CD14-positive monocyte (primary cell): ENCODE measurements around the gene DNAJB4. TPM values are rescaled to one million over a fixed set of nuclear protein-coding genes. Genes with fewer than 3 reads are reported as not detected.
A peak's percentile ranks its signal among the peaks of the same experiment; 100 is the strongest.
"Not testable (repeated sequence)": the region's sequence is repeated elsewhere in the genome, so short reads cannot be mapped to it uniquely, and the experiment has no call there.

Source experiments
- DNase-seq, 3 donors: peaks; one replicate each; pipeline ENCODE4 v3.0.0-alpha.2; 2011 to 2022
- H2AFZ ChIP-seq: 2 replicates; pipeline ENCODE4 v1.6.0; 2012; ENCODE audit warnings: mild to moderate bottlenecking, low read depth, low read length, inconsistent platforms; ENCODE audit not compliant: insufficient read depth, poor library complexity, severe bottlenecking
- H3K27ac ChIP-seq, 2 donors: 1 replicate in 1 of 2; 2 replicates in 1 of 2; pipeline ENCODE4 v1.5.1; 2012 to 2013; ENCODE audit warnings: low read length in 2 of 2, control low read depth in 1 of 2, inconsistent platforms in 1 of 2, low read depth in 1 of 2, mild to moderate bottlenecking in 1 of 2
- H3K27me3 ChIP-seq, 2 donors: one replicate each; pipeline versions ENCODE4 v1.6.0 to v1.6.1; 2011 to 2013; ENCODE audit warnings: low read length in 2 of 2; ENCODE audit not compliant: control insufficient read depth in 2 of 2, insufficient read depth in 2 of 2
- H3K36me3 ChIP-seq, 2 donors: replicated peaks in 1 of 2; 1 replicate in 1 of 2; 2 replicates in 1 of 2; pipeline versions ENCODE4 v1.5.1 to v1.6.1; 2012 to 2013; ENCODE audit warnings: low read length in 2 of 2, control low read depth in 1 of 2, inconsistent platforms in 1 of 2, mild to moderate bottlenecking in 1 of 2; ENCODE audit not compliant: insufficient read depth in 2 of 2, control insufficient read depth in 1 of 2
- H3K4me1 ChIP-seq, 2 donors: 1 replicate in 1 of 2; 2 replicates in 1 of 2; pipeline versions ENCODE4 v1.5.1 to v1.6.1; 2012 to 2013; ENCODE audit warnings: low read length in 2 of 2, control low read depth in 1 of 2, inconsistent platforms in 1 of 2, mild to moderate bottlenecking in 1 of 2, moderate library complexity in 1 of 2; ENCODE audit not compliant: insufficient read depth in 2 of 2, control insufficient read depth in 1 of 2
- H3K4me2 ChIP-seq: replicated peaks from 2 replicates; pipeline ENCODE3; 2012; ENCODE audit warnings: low read length, moderate library complexity, mild to moderate bottlenecking; ENCODE audit not compliant: poor library complexity, severe bottlenecking; ENCODE audit errors: extremely low read depth
- H3K4me3 ChIP-seq, 3 experiments: fragments of 200-600 bp in 1 of 3; sonication (generic) in 1 of 3; replicated peaks in 1 of 3; 1 replicate in 2 of 3; 2 replicates in 1 of 3; pipeline ENCODE4 v1.5.1; 2011 to 2013; ENCODE audit warnings: low read length in 3 of 3, mild to moderate bottlenecking in 3 of 3, control low read depth in 2 of 3, low read depth in 2 of 3, inconsistent platforms in 1 of 3, moderate library complexity in 1 of 3
- H3K79me2 ChIP-seq: 2 replicates; pipeline ENCODE4 v1.6.0; 2012; ENCODE audit warnings: mild to moderate bottlenecking, control low read depth, inconsistent platforms, low read length, moderate library complexity; ENCODE audit not compliant: insufficient read depth
- H3K9ac ChIP-seq: 2 replicates; pipeline ENCODE4 v1.6.0; 2017; ENCODE audit warnings: low read length, mild to moderate bottlenecking; ENCODE audit not compliant: insufficient read depth, poor library complexity, severe bottlenecking
- H3K9me3 ChIP-seq, 2 donors: replicated peaks in 1 of 2; 1 replicate in 1 of 2; 2 replicates in 1 of 2; pipeline versions ENCODE4 v1.5.1 to v1.6.1; 2012 to 2013; ENCODE audit warnings: low read length in 2 of 2, control low read depth in 1 of 2; ENCODE audit not compliant: control insufficient read depth in 1 of 2, insufficient read depth in 1 of 2
- H4K20me1 ChIP-seq: 2 replicates; pipeline ENCODE4 v1.6.0; 2012; ENCODE audit warnings: mild to moderate bottlenecking, low read length, control low read depth, moderate library complexity; ENCODE audit not compliant: insufficient read depth
- H3K27ac Mint-ChIP-seq, 7 donors: one replicate each; pipeline ENCODE4 v1.8.0; 2020; ENCODE audit warnings: mild to moderate bottlenecking in 7 of 7, mixed read lengths in 7 of 7, moderate library complexity in 6 of 7, inconsistent platforms in 2 of 7
- H3K27me3 Mint-ChIP-seq, 3 donors: one replicate each; pipeline ENCODE4 v1.8.0; 2021 to 2022; ENCODE audit warnings: low read depth in 3 of 3, mild to moderate bottlenecking in 3 of 3, mixed read lengths in 3 of 3, moderate library complexity in 3 of 3, inconsistent platforms in 1 of 3
- H3K36me3 Mint-ChIP-seq, 2 donors: one replicate each; pipeline ENCODE4 v1.8.0; 2020; ENCODE audit warnings: mixed read lengths in 2 of 2, inconsistent platforms in 1 of 2, mild to moderate bottlenecking in 1 of 2
- H3K4me1 Mint-ChIP-seq: one replicate; pipeline ENCODE4 v1.8.0; 2020; ENCODE audit warnings: mild to moderate bottlenecking, mixed read lengths
- H3K4me3 Mint-ChIP-seq, 2 donors: one replicate each; pipeline ENCODE4 v1.8.0; 2020; ENCODE audit warnings: mild to moderate bottlenecking in 2 of 2, mixed read lengths in 2 of 2, moderate library complexity in 1 of 2
- H3K9me3 Mint-ChIP-seq, 7 donors: one replicate each; pipeline ENCODE4 v1.8.0; 2020 to 2022; ENCODE audit warnings: mixed read lengths in 7 of 7, mild to moderate bottlenecking in 6 of 7, moderate library complexity in 6 of 7, inconsistent platforms in 2 of 7
- WGBS: methylation state at CpG from one replicate; pipeline ENCODE4 v1.1.5; 2013; ENCODE audit warnings: missing lambda C conversion rate; ENCODE audit not compliant: insufficient coverage; 5-methylcytosine and 5-hydroxymethylcytosine counted together
- intact Hi-C, 2 donors: fragments of 100-400 bp; cut with micrococcal nuclease; formaldehyde crosslinking; loops; one replicate each; pipeline versions ENCODE4 v1.15.0 to v1.15.1; 2023
- polyA plus RNA-seq, 3 donors: library from polyadenylated mRNA; depleted of rRNA in 1 of 3; unstranded in 2 of 3; stranded (reverse) in 1 of 3; fragments of 300-500 nt in 2 of 3; fragments of >200 nt in 1 of 3; fragmentation: Illumina TruSeq in 2 of 3; gene quantifications; 1 replicate in 2 of 3; 2 replicates in 1 of 3; pipeline ENCODE4 v1.2.3, GENCODE V29; 2012 to 2021
- TF ChIP-seq, protein P1 (sequence below): fragments of 200-600 bp; IDR thresholded peaks from one replicate; pipeline ENCODE4 v1.8.0; 2022; ENCODE audit warnings: antibody characterized with exemption, mild to moderate bottlenecking

DNAJB4 gene
- polyA plus RNA-seq, 3 donors, result 2.8 to 4.0 (median 3.6) TPM

DNA sequence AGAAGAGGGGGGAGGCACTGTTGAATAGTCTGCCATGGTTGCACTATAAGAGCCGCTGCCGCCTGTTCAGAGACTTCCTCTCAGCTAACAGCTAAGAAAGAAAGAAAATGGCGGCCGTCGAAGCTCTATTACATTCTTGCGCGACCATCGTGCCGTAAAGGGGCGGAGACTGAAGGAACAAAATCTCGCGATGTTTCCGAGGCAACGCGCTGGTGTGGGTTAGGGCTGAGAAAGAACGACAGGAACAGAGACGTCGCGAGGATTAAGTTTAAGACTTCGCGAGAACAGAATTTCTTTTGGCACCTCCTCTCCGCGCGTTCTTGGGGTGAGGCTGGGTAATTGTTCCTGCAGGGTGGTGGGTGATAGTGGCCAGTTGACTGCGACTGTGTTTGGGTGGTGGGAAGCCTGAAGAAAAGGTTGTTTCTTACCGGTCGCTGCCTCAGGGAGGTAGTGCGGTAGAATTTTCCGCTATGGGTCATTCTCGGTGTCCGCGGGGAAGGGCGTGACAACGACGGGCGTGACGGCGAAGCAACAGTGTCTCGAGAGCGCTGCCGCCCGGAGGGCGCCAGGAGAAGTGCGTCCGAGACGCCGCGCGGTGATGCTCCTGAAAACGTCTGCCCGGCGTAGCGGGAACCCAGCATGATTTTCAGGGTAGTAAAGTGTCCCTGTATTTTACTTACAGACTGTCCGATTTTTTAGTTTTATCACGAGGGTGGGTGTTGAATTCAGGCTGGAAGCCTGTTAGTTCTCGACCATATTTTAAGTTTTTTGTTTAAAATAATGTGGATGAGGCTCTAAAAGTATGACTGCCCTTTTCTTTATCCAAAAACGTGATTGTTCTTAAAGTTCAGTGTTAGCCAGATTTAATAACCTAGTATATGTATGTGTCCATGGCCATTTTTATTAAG is 25.5 kb upstream of the DNAJB4 start, which contains the start of gene FUBP1:
Gene FUBP1 (minus strand): TSS at position 104 of the 908 bp plus-strand sequence. CDS start 68 bp downstream, at position 36.
- H3K4me1 ChIP-seq, result peaks cover 26 to 33% of the 10 kb centered on the region in 2 donors
- H2AFZ ChIP-seq, result peak within 1 kb of the TSS; percentile 84
- peak within 1 kb of the TSS; percentile 98 for H3K9ac ChIP-seq
- Mint-ChIP-seq H3K9me3 (no peaks in the 10 kb centered on the region), H3K4me1 (peaks cover 10% of the 10 kb centered on the region), H3K27me3 (no peaks in the 10 kb centered on the region), H3K36me3 (peaks cover 15 to 16% of the 10 kb centered on the region in 2 donors), H3K27ac (no peak within 1 kb of the TSS), H3K4me3 (no peak within 1 kb of the TSS)
- WGBS, result under 1% methylated on average over 56 of the region's 57 CpGs
- H3K4me2 ChIP-seq, result peak within 1 kb of the TSS; percentile 97
- TF ChIP-seq, protein P1, sequence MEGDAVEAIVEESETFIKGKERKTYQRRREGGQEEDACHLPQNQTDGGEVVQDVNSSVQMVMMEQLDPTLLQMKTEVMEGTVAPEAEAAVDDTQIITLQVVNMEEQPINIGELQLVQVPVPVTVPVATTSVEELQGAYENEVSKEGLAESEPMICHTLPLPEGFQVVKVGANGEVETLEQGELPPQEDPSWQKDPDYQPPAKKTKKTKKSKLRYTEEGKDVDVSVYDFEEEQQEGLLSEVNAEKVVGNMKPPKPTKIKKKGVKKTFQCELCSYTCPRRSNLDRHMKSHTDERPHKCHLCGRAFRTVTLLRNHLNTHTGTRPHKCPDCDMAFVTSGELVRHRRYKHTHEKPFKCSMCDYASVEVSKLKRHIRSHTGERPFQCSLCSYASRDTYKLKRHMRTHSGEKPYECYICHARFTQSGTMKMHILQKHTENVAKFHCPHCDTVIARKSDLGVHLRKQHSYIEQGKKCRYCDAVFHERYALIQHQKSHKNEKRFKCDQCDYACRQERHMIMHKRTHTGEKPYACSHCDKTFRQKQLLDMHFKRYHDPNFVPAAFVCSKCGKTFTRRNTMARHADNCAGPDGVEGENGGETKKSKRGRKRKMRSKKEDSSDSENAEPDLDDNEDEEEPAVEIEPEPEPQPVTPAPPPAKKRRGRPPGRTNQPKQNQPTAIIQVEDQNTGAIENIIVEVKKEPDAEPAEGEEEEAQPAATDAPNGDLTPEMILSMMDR, result peak; percentile 76
- intact Hi-C loops, result loop anchor here in 1 of 2 donors (2.0 kb wide), 1 partner anchor 26 kb away; the partner anchor contains the start of gene DNAJB4
- no peaks in the 10 kb centered on the region for H3K27me3 ChIP-seq
- peaks cover 9 to 20% of the 10 kb centered on the region in 2 donors for H3K36me3 ChIP-seq
- H3K27ac ChIP-seq, result peak within 1 kb of the TSS; percentile 97 to 100
- no peaks in the 10 kb centered on the region for H3K9me3 ChIP-seq
- peak; percentile 98 to 99 (median 99) for DNase-seq
- H4K20me1 ChIP-seq, result peaks cover 32% of the 10 kb centered on the region
- peak within 1 kb of the TSS; percentile 88 to 99 (median 97) for H3K4me3 ChIP-seq
- H3K79me2 ChIP-seq, result peaks cover 71% of the 10 kb centered on the region

DNA sequence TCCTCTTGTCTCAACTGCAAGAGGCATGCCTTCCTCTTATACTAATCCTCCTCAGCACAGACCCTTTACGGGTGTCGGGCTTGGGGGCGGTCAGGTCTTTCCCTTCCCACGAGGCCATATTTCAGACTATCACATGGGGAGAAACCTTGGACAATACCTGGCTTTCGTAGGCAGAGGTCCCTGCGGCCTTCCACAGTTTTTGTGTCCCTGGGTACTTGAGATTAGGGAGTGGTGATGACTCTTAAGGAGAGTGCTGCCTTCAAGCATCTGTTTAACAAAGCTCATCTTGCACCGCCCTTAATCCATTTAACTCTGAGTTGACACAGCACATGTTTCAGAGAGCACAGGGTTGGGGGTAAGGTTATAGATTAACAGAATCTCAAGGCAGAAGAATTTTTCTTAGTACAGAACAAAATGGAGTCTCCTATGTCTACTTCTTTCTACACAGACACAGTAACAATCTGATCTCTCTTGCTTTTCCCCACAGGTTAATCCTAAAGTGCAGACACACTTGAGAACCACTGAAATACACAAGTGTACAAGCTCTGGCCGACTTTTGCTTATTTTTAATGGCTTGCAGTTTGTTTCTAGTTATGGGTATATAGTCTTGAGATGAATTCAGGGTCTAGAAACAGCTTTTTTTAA is 21.3 kb upstream of the DNAJB4 start:
- H3K9me3 ChIP-seq, H3K4me3 Mint-ChIP-seq, H3K9ac ChIP-seq, intact Hi-C loops, H2AFZ ChIP-seq, H3K9me3 Mint-ChIP-seq, H3K4me1 ChIP-seq, DNase-seq, H3K27me3 Mint-ChIP-seq, H3K4me2 ChIP-seq, H3K27ac ChIP-seq, H4K20me1 ChIP-seq, H3K4me3 ChIP-seq, H3K27me3 ChIP-seq: not testable (repeated sequence)
- Histone ChIP-seq H3K36me3 (peaks cover 0 to 11% of the 10 kb centered on the region in 2 donors), H3K79me2 (peaks cover 38% of the 10 kb centered on the region)
- peak overlapping the region in 1 of 7 donors; percentile 4 for H3K27ac Mint-ChIP-seq
- WGBS, result 100% methylated on average over 1 of the region's 8 CpGs
- peaks cover 8 to 15% of the 10 kb centered on the region in 2 donors for H3K36me3 Mint-ChIP-seq
- peaks cover 19% of the 10 kb centered on the region for H3K4me1 Mint-ChIP-seq
